ENCODE data around the gene DOCK6. TPM values are rescaled to one million over a fixed set of nuclear protein-coding genes. Genes with fewer than 3 reads are reported as not detected.
"Not testable (repeated sequence)": the region's sequence is repeated elsewhere in the genome, so short reads cannot be mapped to it uniquely, and the experiment has no call there.

DOCK6 gene
- total and polyA plus RNA-seq, 2 donors: 3.9 to 20.8 TPM

- not testable (repeated sequence) for H3K27me3 ChIP-seq (ENCODE audit: control insufficient read depth in 2 of 2, insufficient read depth in 1 of 2, low read length in 1 of 2); H3K36me3 ChIP-seq (ENCODE audit: control insufficient read depth in 2 of 2, insufficient read depth in 2 of 2, low read length in 1 of 2); H3K4me1 ChIP-seq (ENCODE audit: control insufficient read depth in 2 of 2, insufficient read depth in 2 of 2, low read length in 2 of 2); H3K4me3 ChIP-seq (ENCODE audit: low read length in 2 of 2); H3K9me3 ChIP-seq (ENCODE audit: control insufficient read depth in 2 of 2, insufficient read depth in 1 of 2, low read length in 1 of 2); H3K27ac ChIP-seq (ENCODE audit: low read depth in 1 of 2, low read length in 1 of 2); DNase-seq (ENCODE audit: low read depth in 6 of 9, low spot score in 9 of 9)
- WGBS: 96% methylated on average over 9 of the region's 9 CpGs
Observed at GRCh38 chr19:11179145-11179465, 83.2 kb downstream of the DOCK6 start.

- H3K27ac ChIP-seq (ENCODE audit: low read depth in 1 of 2, low read length in 1 of 2): no peak overlapping the region
- peaks cover 0 to 9% of the 10 kb centered on the region in 2 donors for H3K36me3 ChIP-seq (ENCODE audit: control insufficient read depth in 2 of 2, insufficient read depth in 2 of 2, low read length in 1 of 2)
- peaks cover 0 to 4% of the 10 kb centered on the region in 2 donors for H3K4me1 ChIP-seq (ENCODE audit: control insufficient read depth in 2 of 2, insufficient read depth in 2 of 2, low read length in 2 of 2)
- WGBS: 96% methylated on average over 9 of the region's 9 CpGs
- no peak overlapping the region for H3K4me3 ChIP-seq (ENCODE audit: low read length in 2 of 2)
- no peaks in the 10 kb centered on the region for H3K27me3 ChIP-seq (ENCODE audit: control insufficient read depth in 2 of 2, insufficient read depth in 1 of 2, low read length in 1 of 2)
- no peak for DNase-seq (ENCODE audit: low read depth in 6 of 9, low spot score in 9 of 9)
- no peaks in the 10 kb centered on the region for H3K9me3 ChIP-seq (ENCODE audit: control insufficient read depth in 2 of 2, insufficient read depth in 1 of 2, low read length in 1 of 2)
Observed at GRCh38 chr19:11177592-11177991, 84.7 kb downstream of the DOCK6 start.

- H3K9me3 ChIP-seq (ENCODE audit: control insufficient read depth in 2 of 2, insufficient read depth in 1 of 2, low read length in 1 of 2): no peaks in the 10 kb centered on the region
- DNase-seq (ENCODE audit: low read depth in 6 of 9, low spot score in 9 of 9): no peak
- peaks cover 0 to 4% of the 10 kb centered on the region in 2 donors for H3K4me1 ChIP-seq (ENCODE audit: control insufficient read depth in 2 of 2, insufficient read depth in 2 of 2, low read length in 2 of 2)
- no peak overlapping the region for H3K27ac ChIP-seq (ENCODE audit: low read depth in 1 of 2, low read length in 1 of 2)
- peaks cover 0 to 9% of the 10 kb centered on the region in 2 donors for H3K36me3 ChIP-seq (ENCODE audit: control insufficient read depth in 2 of 2, insufficient read depth in 2 of 2, low read length in 1 of 2)
- 98% methylated on average over 18 of the region's 18 CpGs for WGBS
- H3K4me3 ChIP-seq (ENCODE audit: low read length in 2 of 2): no peak overlapping the region
- no peaks in the 10 kb centered on the region for H3K27me3 ChIP-seq (ENCODE audit: control insufficient read depth in 2 of 2, insufficient read depth in 1 of 2, low read length in 1 of 2)
Observed at GRCh38 chr19:11176466-11177193, 85.7 kb downstream of the DOCK6 start.

GRCh38 chr19:11175920-11176319, 86.4 kb downstream of the DOCK6 start:
- H3K4me3 ChIP-seq (ENCODE audit: low read length in 2 of 2): no peak overlapping the region
- no peak for DNase-seq (ENCODE audit: low read depth in 6 of 9, low spot score in 9 of 9)
- 97% methylated on average over 7 of the region's 7 CpGs for WGBS
- H3K27ac ChIP-seq (ENCODE audit: low read depth in 1 of 2, low read length in 1 of 2): no peak overlapping the region
- H3K36me3 ChIP-seq (ENCODE audit: control insufficient read depth in 2 of 2, insufficient read depth in 2 of 2, low read length in 1 of 2): peaks cover 0 to 9% of the 10 kb centered on the region in 2 donors
- no peaks in the 10 kb centered on the region for H3K27me3 ChIP-seq (ENCODE audit: control insufficient read depth in 2 of 2, insufficient read depth in 1 of 2, low read length in 1 of 2)
- no peaks in the 10 kb centered on the region for H3K9me3 ChIP-seq (ENCODE audit: control insufficient read depth in 2 of 2, insufficient read depth in 1 of 2, low read length in 1 of 2)
- H3K4me1 ChIP-seq (ENCODE audit: control insufficient read depth in 2 of 2, insufficient read depth in 2 of 2, low read length in 2 of 2): peaks cover 0 to 4% of the 10 kb centered on the region in 2 donors

DNA sequence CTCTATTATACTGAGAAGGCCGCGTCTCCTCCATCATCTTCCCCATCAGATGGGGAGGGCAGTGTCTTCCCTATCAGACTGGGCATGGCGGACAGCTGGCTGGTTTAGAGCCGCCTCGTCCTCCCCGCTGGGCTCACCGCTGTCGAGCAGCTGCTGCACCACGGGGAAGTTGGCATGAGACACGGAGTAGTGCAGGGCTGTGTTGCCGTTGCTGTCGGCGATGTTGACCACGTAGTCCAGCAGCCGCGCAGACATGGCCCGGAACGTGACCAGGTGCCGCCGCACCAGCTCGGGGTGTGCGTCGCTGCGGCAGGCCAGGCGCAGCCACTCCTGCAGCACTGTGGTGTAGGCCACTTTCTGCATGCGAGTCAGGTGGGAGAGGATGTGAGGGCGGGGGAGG, 88.0 kb downstream of the DOCK6 start:
- WGBS: 99% methylated on average over 27 of the region's 27 CpGs
- Histone ChIP-seq H3K27me3 (ENCODE audit: control insufficient read depth in 2 of 2, insufficient read depth in 1 of 2, low read length in 1 of 2) (no peaks in the 10 kb centered on the region), H3K36me3 (ENCODE audit: control insufficient read depth in 2 of 2, insufficient read depth in 2 of 2, low read length in 1 of 2) (peaks cover 0 to 9% of the 10 kb centered on the region in 2 donors), H3K9me3 (ENCODE audit: control insufficient read depth in 2 of 2, insufficient read depth in 1 of 2, low read length in 1 of 2) (no peaks in the 10 kb centered on the region), H3K27ac (ENCODE audit: low read depth in 1 of 2, low read length in 1 of 2) (no peak overlapping the region), H3K4me1 (ENCODE audit: control insufficient read depth in 2 of 2, insufficient read depth in 2 of 2, low read length in 2 of 2) (no peaks in the 10 kb centered on the region), H3K4me3 (ENCODE audit: low read length in 2 of 2) (no peak overlapping the region)
- DNase-seq (ENCODE audit: low read depth in 6 of 9, low spot score in 9 of 9): no peak

- WGBS: 85% methylated on average over 8 of the region's 8 CpGs
- no peak overlapping the region for H3K27ac ChIP-seq (ENCODE audit: low read depth in 1 of 2, low read length in 1 of 2)
Observed at GRCh38 chr19:11173516-11174155, 88.7 kb downstream of the DOCK6 start.

GRCh38 chr19:11172576-11172975, 89.7 kb downstream of the DOCK6 start:
- Histone ChIP-seq H3K9me3 (ENCODE audit: control insufficient read depth in 2 of 2, insufficient read depth in 1 of 2, low read length in 1 of 2) (no peaks in the 10 kb centered on the region), H3K4me1 (ENCODE audit: control insufficient read depth in 2 of 2, insufficient read depth in 2 of 2, low read length in 2 of 2) (no peaks in the 10 kb centered on the region), H3K4me3 (ENCODE audit: low read length in 2 of 2) (no peak overlapping the region), H3K27ac (ENCODE audit: low read depth in 1 of 2, low read length in 1 of 2) (no peak overlapping the region), H3K27me3 (ENCODE audit: control insufficient read depth in 2 of 2, insufficient read depth in 1 of 2, low read length in 1 of 2) (no peaks in the 10 kb centered on the region), H3K36me3 (ENCODE audit: control insufficient read depth in 2 of 2, insufficient read depth in 2 of 2, low read length in 1 of 2) (peaks cover 0 to 4% of the 10 kb centered on the region in 2 donors)
- DNase-seq (ENCODE audit: low read depth in 6 of 9, low spot score in 9 of 9): no peak
- 96% methylated on average over 6 of the region's 6 CpGs for WGBS

More at GRCh38 chr19:11173516-11174155, 88.7 kb downstream of the DOCK6 start:
- H3K4me3 ChIP-seq (ENCODE audit: low read length in 2 of 2): no peak overlapping the region
- H3K36me3 ChIP-seq (ENCODE audit: control insufficient read depth in 2 of 2, insufficient read depth in 2 of 2, low read length in 1 of 2): peaks cover 0 to 9% of the 10 kb centered on the region in 2 donors
- H3K27me3 ChIP-seq (ENCODE audit: control insufficient read depth in 2 of 2, insufficient read depth in 1 of 2, low read length in 1 of 2): no peaks in the 10 kb centered on the region
- H3K4me1 ChIP-seq (ENCODE audit: control insufficient read depth in 2 of 2, insufficient read depth in 2 of 2, low read length in 2 of 2): no peaks in the 10 kb centered on the region
- DNase-seq (ENCODE audit: low read depth in 6 of 9, low spot score in 9 of 9): no peak
- H3K9me3 ChIP-seq (ENCODE audit: control insufficient read depth in 2 of 2, insufficient read depth in 1 of 2, low read length in 1 of 2): no peaks in the 10 kb centered on the region

DNA sequence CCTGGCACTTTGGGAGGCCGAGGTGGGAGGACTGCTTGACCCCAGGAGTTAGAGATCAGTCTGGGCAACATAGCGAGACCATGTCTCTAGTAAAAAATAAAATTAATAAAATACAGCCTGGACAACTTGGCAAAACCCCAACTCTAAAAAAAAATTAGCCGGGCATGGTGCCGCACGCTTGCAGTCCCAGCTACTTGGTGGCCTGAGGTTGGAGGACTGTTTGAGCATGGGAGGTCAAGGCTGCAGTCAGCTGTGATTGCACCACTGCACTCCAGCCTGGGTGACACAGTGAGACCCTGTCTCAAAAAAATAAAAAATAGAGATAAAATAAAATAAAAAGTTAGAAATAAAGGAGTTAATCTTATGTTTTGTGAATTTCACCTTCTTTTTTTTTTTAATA, 91.2 kb downstream of the DOCK6 start:
- WGBS: 98% methylated on average over 5 of the region's 5 CpGs
- no peak for DNase-seq (ENCODE audit: low read depth in 6 of 9, low spot score in 9 of 9)
- no peak overlapping the region for H3K27ac ChIP-seq (ENCODE audit: low read depth in 1 of 2, low read length in 1 of 2)
- H3K36me3 ChIP-seq (ENCODE audit: control insufficient read depth in 2 of 2, insufficient read depth in 2 of 2, low read length in 1 of 2): no peaks in the 10 kb centered on the region
- no peaks in the 10 kb centered on the region for H3K27me3 ChIP-seq (ENCODE audit: control insufficient read depth in 2 of 2, insufficient read depth in 1 of 2, low read length in 1 of 2)
- no peak overlapping the region for H3K4me3 ChIP-seq (ENCODE audit: low read length in 2 of 2)
- no peaks in the 10 kb centered on the region for H3K9me3 ChIP-seq (ENCODE audit: control insufficient read depth in 2 of 2, insufficient read depth in 1 of 2, low read length in 1 of 2)
- H3K4me1 ChIP-seq (ENCODE audit: control insufficient read depth in 2 of 2, insufficient read depth in 2 of 2, low read length in 2 of 2): no peaks in the 10 kb centered on the region

DNA sequence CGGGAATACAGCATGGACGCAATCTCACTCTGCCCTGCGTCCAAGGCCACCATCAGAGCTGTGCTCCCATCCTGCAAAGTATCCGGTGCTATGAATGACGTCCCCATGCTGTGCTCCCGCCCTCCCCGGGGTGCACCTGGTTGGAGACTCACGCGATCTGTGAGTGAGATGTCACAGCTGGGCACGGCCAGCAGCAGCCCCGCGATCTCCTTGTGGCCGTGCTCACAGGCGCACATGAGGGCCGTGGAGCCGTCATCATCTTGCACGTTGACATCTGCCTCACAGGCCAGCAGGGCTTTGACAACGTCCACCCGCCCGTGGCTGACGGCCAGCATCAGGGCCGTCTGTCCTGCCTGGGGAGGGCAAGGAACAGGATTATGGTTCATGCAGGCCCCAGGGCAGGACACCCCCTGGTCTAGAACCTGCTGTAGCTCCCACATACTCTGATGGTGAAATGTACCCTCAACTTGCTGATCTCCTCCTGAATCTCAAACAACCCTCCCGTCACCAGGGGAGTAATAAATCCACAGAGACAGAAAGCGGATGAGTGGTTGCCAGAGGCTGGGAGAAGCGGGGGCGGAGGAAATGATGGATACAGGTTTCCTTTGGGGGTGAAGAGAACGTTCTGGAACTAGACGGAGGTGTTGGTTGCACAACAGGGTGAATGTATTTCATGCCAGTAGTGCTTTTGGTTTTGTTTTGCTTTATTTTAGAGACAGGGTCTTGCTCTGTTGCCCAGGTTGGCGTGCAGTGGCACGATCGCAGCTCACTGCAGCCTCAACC, 92.2 kb downstream of the DOCK6 start:
- WGBS: 97% methylated on average over 31 of the region's 31 CpGs
- no peaks in the 10 kb centered on the region for H3K9me3 ChIP-seq (ENCODE audit: control insufficient read depth in 2 of 2, insufficient read depth in 1 of 2, low read length in 1 of 2)
- no peaks in the 10 kb centered on the region for H3K4me1 ChIP-seq (ENCODE audit: control insufficient read depth in 2 of 2, insufficient read depth in 2 of 2, low read length in 2 of 2)
- no peaks in the 10 kb centered on the region for H3K27me3 ChIP-seq (ENCODE audit: control insufficient read depth in 2 of 2, insufficient read depth in 1 of 2, low read length in 1 of 2)
- no peak overlapping the region for H3K4me3 ChIP-seq (ENCODE audit: low read length in 2 of 2)
- H3K27ac ChIP-seq (ENCODE audit: low read depth in 1 of 2, low read length in 1 of 2): no peak overlapping the region
- no peaks in the 10 kb centered on the region for H3K36me3 ChIP-seq (ENCODE audit: control insufficient read depth in 2 of 2, insufficient read depth in 2 of 2, low read length in 1 of 2)
- DNase-seq (ENCODE audit: low read depth in 6 of 9, low spot score in 9 of 9): no peak
